Measurements from ENCODE around the gene GAS7. TPM values are rescaled to one million over a fixed set of nuclear protein-coding genes. Genes with fewer than 3 reads are reported as not detected.

The GAS7 gene
- total and polyA plus RNA-seq, 4 donors: 9.0 to 112 (median 46.1) TPM

GRCh38 chr17:10081571-10082169, 116.7 kb downstream of the GAS7 start:
- peaks cover 0 to 3% (median under 1%) of the 10 kb centered on the region in 4 donors for H3K36me3 ChIP-seq (ENCODE audit: control insufficient read depth in 4 of 4, insufficient read depth in 4 of 4, low read length in 4 of 4)
- TF ChIP-seq CTCF (IDR thresholded peaks at IDR 0.05; ENCODE audit: control extremely low read depth, extremely low read depth): no peak
- H3K4me1 ChIP-seq (ENCODE audit: control insufficient read depth in 5 of 5, insufficient read depth in 5 of 5, low read length in 5 of 5): peaks cover 0 to 12% (median 9%) of the 10 kb centered on the region in 5 donors
- peaks cover 0 to 11% (median 4%) of the 10 kb centered on the region in 4 donors for H3K9me3 ChIP-seq (ENCODE audit: control insufficient read depth in 4 of 4, insufficient read depth in 3 of 4, low read length in 3 of 4)
- ATAC-seq (ENCODE audit: insufficient read depth, low FRiP score) (no peak), DNase-seq (peak in 2 of 3 donors; percentile 43 to 60)
- 67 to 74% methylated on average over 8 of the region's 8 CpGs for WGBS, 2 donors
- no peaks in the 10 kb centered on the region for H3K27me3 ChIP-seq (ENCODE audit: control insufficient read depth in 3 of 3, insufficient read depth in 3 of 3, low read length in 2 of 3)
- no peak overlapping the region for H3K4me3 ChIP-seq
- no peak overlapping the region for H3K27ac ChIP-seq (ENCODE audit: low read depth in 1 of 2, low read length in 1 of 2)
- no peak overlapping the region for H3K9ac ChIP-seq (ENCODE audit: insufficient read depth in 1 of 2, low read length in 2 of 2)

- Histone ChIP-seq H3K4me3 (no peak overlapping the region), H3K36me3 (ENCODE audit: control insufficient read depth in 4 of 4, insufficient read depth in 4 of 4, low read length in 4 of 4) (peaks cover 0 to 2% (median 0%) of the 10 kb centered on the region in 4 donors), H3K27ac (ENCODE audit: low read depth in 1 of 2, low read length in 1 of 2) (no peak overlapping the region), H3K27me3 (ENCODE audit: control insufficient read depth in 3 of 3, insufficient read depth in 3 of 3, low read length in 2 of 3) (no peaks in the 10 kb centered on the region), H3K9ac (ENCODE audit: insufficient read depth in 1 of 2, low read length in 2 of 2) (no peak overlapping the region), H3K4me1 (ENCODE audit: control insufficient read depth in 5 of 5, insufficient read depth in 5 of 5, low read length in 5 of 5) (peaks cover 0 to 4% (median 3%) of the 10 kb centered on the region in 5 donors), H3K9me3 (ENCODE audit: control insufficient read depth in 4 of 4, insufficient read depth in 3 of 4, low read length in 3 of 4) (peaks cover 0 to 5% (median 3%) of the 10 kb centered on the region in 4 donors)
- DNase-seq (no peak), ATAC-seq (ENCODE audit: insufficient read depth, low FRiP score) (no peak)
- WGBS, 2 donors: 71 to 79% methylated on average over 4 of the region's 4 CpGs
- no peak for TF ChIP-seq CTCF (IDR thresholded peaks at IDR 0.05; ENCODE audit: control extremely low read depth, extremely low read depth)
These were observed 120.7 kb downstream of the GAS7 start for GRCh38 chr17:10077561-10078299.

GRCh38 chr17:10075919-10076318, 122.5 kb downstream of the GAS7 start:
- H3K9me3 ChIP-seq (ENCODE audit: control insufficient read depth in 4 of 4, insufficient read depth in 3 of 4, low read length in 3 of 4): peaks cover 0 to 5% (median 3%) of the 10 kb centered on the region in 4 donors
- H3K27me3 ChIP-seq (ENCODE audit: control insufficient read depth in 3 of 3, insufficient read depth in 3 of 3, low read length in 2 of 3): no peaks in the 10 kb centered on the region
- H3K27ac ChIP-seq (ENCODE audit: low read depth in 1 of 2, low read length in 1 of 2): no peak overlapping the region
- no peak for DNase-seq
- no peak for ATAC-seq (ENCODE audit: insufficient read depth, low FRiP score)
- peaks cover 0 to 3% (median 0%) of the 10 kb centered on the region in 5 donors for H3K4me1 ChIP-seq (ENCODE audit: control insufficient read depth in 5 of 5, insufficient read depth in 5 of 5, low read length in 5 of 5)
- no peak overlapping the region for H3K9ac ChIP-seq (ENCODE audit: insufficient read depth in 1 of 2, low read length in 2 of 2)
- no peak overlapping the region for H3K4me3 ChIP-seq
- 62 to 68% methylated on average over 5 of the region's 5 CpGs for WGBS, 2 donors
- peaks cover 0 to 2% (median 0%) of the 10 kb centered on the region in 4 donors for H3K36me3 ChIP-seq (ENCODE audit: control insufficient read depth in 4 of 4, insufficient read depth in 4 of 4, low read length in 4 of 4)
- TF ChIP-seq CTCF (IDR thresholded peaks at IDR 0.05; ENCODE audit: control extremely low read depth, extremely low read depth): no peak
